Stomach (tissue), 4 donors: ENCODE results near the gene GNA15.

ENCODE experiments used
- CTCF ChIP-seq, 7 experiments: fragments of 450-650 bp in 4 of 7; fragments of 200-600 bp in 3 of 7; sonication (generic) in 3 of 7; IDR thresholded peaks; one replicate each; pipeline ENCODE4 v1.5.1; 2016 to 2019; ENCODE audit warnings: antibody characterized with exemption in 7 of 7, control low read depth in 2 of 7, mild to moderate bottlenecking in 1 of 7
- EP300 ChIP-seq: sonication (generic); formaldehyde crosslinking; IDR thresholded peaks from one replicate; pipeline ENCODE4 v1.6.1; 2017; ENCODE audit warnings: antibody characterized with exemption
- POLR2A ChIP-seq, 4 donors: fragments of 450-650 bp; IDR thresholded peaks; one replicate each; pipeline ENCODE4 v1.6.1; 2016; ENCODE audit warnings: antibody characterized with exemption in 4 of 4, control low read depth in 2 of 4, mild to moderate bottlenecking in 1 of 4, moderate library complexity in 1 of 4
- POLR2AphosphoS5 ChIP-seq, 3 donors: sonication (generic); formaldehyde crosslinking; IDR thresholded peaks; one replicate each; pipeline ENCODE4 v1.6.1; 2016; ENCODE audit warnings: antibody characterized with exemption in 3 of 3

- TF ChIP-seq CTCF (IDR thresholded peaks at IDR 0.05) (no peak), EP300 (no peak), POLR2A (IDR thresholded peaks at IDR 0.05) (no peak), POLR2AphosphoS5 (IDR thresholded peaks at IDR 0.05) (no peak)
These were observed 71.8 kb downstream of the GNA15 start for GRCh38 chr19:3207461-3208242.
